A673 (cell line): ENCODE results near the gene BMP4. TPM values are rescaled to one million over a fixed set of nuclear protein-coding genes. Genes with fewer than 3 reads are reported as not detected.

ENCODE experiments used
- BruUV-seq: library from RNA; stranded (reverse); fragments of 400-500 nt; replicated peaks from 2 replicates; lab custom pipeline; 2021; lab: Mats Ljungman, UMichigan
- CTCF ChIA-PET: fragments of 300-600 bp; sonication (Branson Sonifier 250); formaldehyde crosslinking; loops from one replicate; lab custom pipeline; 2022; ENCODE audit warnings: antibody characterized with exemption; lab: Charles Lee
- POLR2A ChIA-PET: fragments of 300-600 bp; sonication (Branson Sonifier 250); formaldehyde crosslinking; loops from one replicate; lab custom pipeline; 2022; ENCODE audit warnings: antibody characterized with exemption; ENCODE audit not compliant: low non-redundant PET; lab: Charles Lee
- DNase-seq: peaks from one replicate; pipeline ENCODE4 v3.0.0-alpha.2; 2015; ENCODE audit warnings: low spot score
- H3K27ac ChIP-seq: fragments of 200-600 bp; sonication (generic); 2 replicates; pipeline ENCODE4 v1.5.1; 2016; ENCODE audit warnings: mixed run types, low read depth, mild to moderate bottlenecking, mixed read lengths, antibody characterized with exemption, low read length; ENCODE audit not compliant: poor library complexity, severe bottlenecking
- H3K27me3 ChIP-seq: fragments of 200-600 bp; sonication (generic); replicated peaks from 2 replicates; pipeline ENCODE4 v1.6.1; 2017; ENCODE audit warnings: mixed run types, low read depth, mild to moderate bottlenecking, mixed read lengths, antibody characterized with exemption, low read length; ENCODE audit not compliant: insufficient read depth, poor library complexity
- H3K36me3 ChIP-seq: fragments of 200-600 bp; sonication (generic); 2 replicates; pipeline ENCODE4 v1.6.1; 2016; ENCODE audit warnings: mixed run types, mild to moderate bottlenecking, mixed read lengths, antibody characterized with exemption, low read length; ENCODE audit not compliant: insufficient read depth, poor library complexity, severe bottlenecking
- H3K4me1 ChIP-seq: fragments of 200-600 bp; sonication (generic); 2 replicates; pipeline ENCODE4 v1.6.1; 2017; ENCODE audit warnings: mixed run types, mild to moderate bottlenecking, mixed read lengths, antibody characterized with exemption, low read length; ENCODE audit not compliant: insufficient read depth, poor library complexity, severe bottlenecking
- H3K4me3 ChIP-seq: fragments of 200-600 bp; sonication (generic); 2 replicates; pipeline ENCODE4 v1.5.1; 2016; ENCODE audit warnings: low read depth, mixed run types, mild to moderate bottlenecking, mixed read lengths, low read length; ENCODE audit not compliant: poor library complexity, severe bottlenecking
- H3K9me3 ChIP-seq: fragments of 200-600 bp; sonication (generic); 2 replicates; pipeline ENCODE4 v1.6.1; 2016; ENCODE audit warnings: mixed run types, low read depth, mild to moderate bottlenecking, mixed read lengths, antibody characterized with exemption, low read length; ENCODE audit not compliant: poor library complexity, severe bottlenecking
- EZH2 ChIP-seq: fragments of 200-600 bp; sonication (generic); IDR thresholded peaks from 2 replicates; pipeline ENCODE4 v1.6.1; 2017; ENCODE audit warnings: borderline replicate concordance, low read depth, mild to moderate bottlenecking, mixed read lengths, antibody characterized with exemption, low read length; ENCODE audit not compliant: poor library complexity, severe bottlenecking
- intact Hi-C: fragments of 100-400 bp; cut with micrococcal nuclease; formaldehyde crosslinking; loops from one replicate; pipeline ENCODE4 v1.10.0; 2022; ENCODE audit not compliant: unreplicated experiment
- total RNA-seq: library from RNA; stranded (reverse); gene quantifications from 2 replicates; pipeline ENCODE4 v1.2.3, GENCODE V29; 2021
- TF ChIP-seq, protein P1 (sequence below): fragments of 300-800, 200-600 bp; sonication (generic); conservative IDR thresholded peaks from 2 replicates; pipeline ENCODE4 v1.5.1; 2017; ENCODE audit warnings: low read depth, mild to moderate bottlenecking, antibody characterized with exemption, low read length, moderate library complexity, mixed read lengths

BMP4 gene
- total RNA-seq, 1 experiment from 2014 or later = not detected

DNA sequence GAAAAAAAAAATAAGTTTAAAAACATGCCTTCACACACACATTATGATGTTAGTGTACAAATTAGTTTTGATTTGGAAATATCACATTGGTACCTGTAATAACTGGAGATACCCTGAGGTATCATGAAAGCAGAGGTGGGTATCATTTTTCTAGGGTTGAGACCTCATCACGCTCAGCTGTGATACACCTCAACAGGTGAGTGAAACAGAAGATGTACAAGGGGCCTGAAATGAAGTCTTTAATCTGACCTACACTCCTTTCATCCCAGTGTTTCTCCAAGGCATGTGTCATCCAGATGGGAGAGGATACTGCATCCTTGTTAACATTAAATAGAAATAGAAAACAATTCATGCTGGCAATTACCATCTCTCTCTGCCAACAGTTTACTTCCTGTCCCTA, 7.4 kb downstream of the BMP4 start:
- Histone ChIP-seq H3K27me3 (peaks cover 100% of the 10 kb centered on the region), H3K4me3 (no peak overlapping the region), H3K4me1 (peaks cover 4% of the 10 kb centered on the region), H3K36me3 (no peaks in the 10 kb centered on the region), H3K27ac (no peak overlapping the region), H3K9me3 (no peaks in the 10 kb centered on the region)
- ChIA-PET POLR2A (no interaction called here), CTCF (no interaction called here)
- BruUV-seq = no TSS peak
- TF ChIP-seq, protein P1, sequence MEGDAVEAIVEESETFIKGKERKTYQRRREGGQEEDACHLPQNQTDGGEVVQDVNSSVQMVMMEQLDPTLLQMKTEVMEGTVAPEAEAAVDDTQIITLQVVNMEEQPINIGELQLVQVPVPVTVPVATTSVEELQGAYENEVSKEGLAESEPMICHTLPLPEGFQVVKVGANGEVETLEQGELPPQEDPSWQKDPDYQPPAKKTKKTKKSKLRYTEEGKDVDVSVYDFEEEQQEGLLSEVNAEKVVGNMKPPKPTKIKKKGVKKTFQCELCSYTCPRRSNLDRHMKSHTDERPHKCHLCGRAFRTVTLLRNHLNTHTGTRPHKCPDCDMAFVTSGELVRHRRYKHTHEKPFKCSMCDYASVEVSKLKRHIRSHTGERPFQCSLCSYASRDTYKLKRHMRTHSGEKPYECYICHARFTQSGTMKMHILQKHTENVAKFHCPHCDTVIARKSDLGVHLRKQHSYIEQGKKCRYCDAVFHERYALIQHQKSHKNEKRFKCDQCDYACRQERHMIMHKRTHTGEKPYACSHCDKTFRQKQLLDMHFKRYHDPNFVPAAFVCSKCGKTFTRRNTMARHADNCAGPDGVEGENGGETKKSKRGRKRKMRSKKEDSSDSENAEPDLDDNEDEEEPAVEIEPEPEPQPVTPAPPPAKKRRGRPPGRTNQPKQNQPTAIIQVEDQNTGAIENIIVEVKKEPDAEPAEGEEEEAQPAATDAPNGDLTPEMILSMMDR = no peak
- no peak for TF ChIP-seq EZH2
- intact Hi-C loops = no loop called here
- no peak for DNase-seq

DNA sequence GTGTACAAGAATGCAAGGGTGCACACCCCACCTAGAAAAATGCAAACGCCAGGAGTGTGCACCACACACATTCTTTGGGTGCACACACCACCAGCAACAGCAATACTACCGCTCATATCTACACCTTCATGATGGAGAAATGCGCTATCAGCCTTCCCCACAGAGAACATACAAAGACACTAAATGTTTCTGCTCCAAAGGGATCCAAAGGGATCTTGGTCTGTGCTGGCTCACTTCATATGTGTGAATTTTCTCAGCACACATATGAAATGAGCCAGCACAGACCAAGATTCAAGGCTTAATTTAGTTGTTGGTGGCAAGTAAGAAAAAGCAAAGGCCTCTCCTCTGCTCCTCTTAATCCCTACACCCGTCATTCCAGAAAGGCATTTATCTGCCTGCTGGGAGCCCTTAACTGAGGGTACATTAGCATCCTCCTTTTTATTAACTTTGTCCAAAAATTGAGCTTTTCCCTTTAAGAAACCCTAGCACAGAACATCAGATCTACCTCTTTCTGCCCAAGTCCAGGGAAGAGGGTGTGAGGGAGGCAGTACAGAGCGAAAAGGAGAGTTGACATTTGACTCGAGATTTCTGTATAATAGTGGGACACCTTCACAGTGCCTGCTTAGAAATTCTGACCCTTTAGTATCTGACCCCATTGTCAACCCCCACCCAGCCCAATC, 8.3 kb downstream of the BMP4 start:
- Histone ChIP-seq H3K36me3 (no peaks in the 10 kb centered on the region), H3K4me3 (no peak overlapping the region), H3K4me1 (peaks cover 4% of the 10 kb centered on the region), H3K27me3 (peaks cover 100% of the 10 kb centered on the region), H3K9me3 (no peaks in the 10 kb centered on the region), H3K27ac (no peak overlapping the region)
- no peak for TF ChIP-seq EZH2
- TF ChIP-seq, protein P1 = no peak
- no peak for DNase-seq
- CTCF ChIA-PET = no interaction called here
- POLR2A ChIA-PET = no interaction called here
- intact Hi-C loops = no loop called here
- no TSS peak for BruUV-seq

DNA sequence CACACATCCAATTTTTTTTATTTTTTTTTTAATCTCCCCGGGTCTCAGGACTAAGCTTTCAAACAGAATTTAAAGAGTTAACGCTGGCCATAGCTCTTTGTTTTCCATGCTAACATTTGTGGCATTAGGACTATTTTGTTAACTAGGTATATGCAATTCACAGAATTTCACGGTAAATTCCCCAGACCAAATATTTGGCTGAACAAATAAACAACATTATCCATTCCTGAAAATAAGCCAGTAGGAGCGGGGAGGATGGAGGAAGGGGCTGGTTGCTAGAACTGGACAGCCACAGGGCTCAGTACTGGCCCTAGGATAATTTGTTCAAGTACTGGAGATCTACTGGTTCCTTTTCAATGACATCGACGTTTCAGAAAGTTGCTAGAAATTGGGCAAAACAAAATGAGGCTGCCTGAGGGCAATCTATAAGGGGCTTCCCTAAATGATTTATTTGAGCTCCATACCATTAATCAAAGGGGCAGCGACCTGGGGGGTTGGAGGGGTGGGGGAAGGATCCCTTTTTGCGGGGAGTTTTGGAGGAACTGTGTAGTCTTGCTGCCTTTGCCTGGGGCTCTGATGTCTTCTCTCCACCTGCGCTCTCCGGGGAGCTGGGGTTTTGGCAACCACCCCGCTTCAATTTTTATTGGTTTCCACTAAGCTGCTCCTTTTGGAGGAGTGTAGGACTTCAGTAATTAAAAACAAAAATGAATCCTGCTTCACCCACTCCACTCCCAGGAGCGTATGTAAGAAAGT, 9.0 kb downstream of the BMP4 start:
- ChIA-PET POLR2A (interaction anchor here (0.6 kb wide), 1 partner anchor 8 kb away, joined by 4 read pairs; no protein-coding TSS in a partner anchor), CTCF (interaction anchor here (0.6 kb wide), 1 partner anchor 64 kb away, joined by 5 read pairs; no protein-coding TSS in a partner anchor)
- Histone ChIP-seq H3K27ac (no peak overlapping the region), H3K4me1 (peaks cover 4% of the 10 kb centered on the region), H3K4me3 (no peak overlapping the region), H3K9me3 (no peaks in the 10 kb centered on the region), H3K36me3 (no peaks in the 10 kb centered on the region), H3K27me3 (peaks cover 99% of the 10 kb centered on the region)
- intact Hi-C loops = no loop called here
- no peak for TF ChIP-seq EZH2
- TF ChIP-seq, protein P1 = no peak
- no TSS peak for BruUV-seq
- DNase-seq = no peak
